SK-N-SH (cell line): ENCODE data around the gene TTC7B. TPM values are rescaled to one million over a fixed set of nuclear protein-coding genes. Genes with fewer than 3 reads are reported as not detected.
A peak's percentile ranks its signal among the peaks of the same experiment; 100 is the strongest.

ENCODE experiments used
- CTCF ChIA-PET: fragments of 300-600, 350-600 bp; formaldehyde crosslinking; extraction: SDS; loops from one replicate; lab custom pipeline; 2021; lab: Yijun Ruan, JAX
- POLR2A ChIA-PET: fragments of 350-600 bp; sonication (Branson Sonifier 250); formaldehyde crosslinking; extraction: SDS; loops from one replicate; lab custom pipeline; 2020; ENCODE audit warnings: antibody characterized with exemption, inconsistent platforms; lab: Yijun Ruan, JAX
- DNase-seq: peaks from one replicate; pipeline ENCODE4 v3.0.0; 2012
- H2AFZ ChIP-seq: fragments of 200-600 bp; sonication (generic); 2 replicates; pipeline ENCODE4 v1.8.1; 2016; ENCODE audit warnings: antibody characterized with exemption, mild to moderate bottlenecking, low read depth
- H3F3A ChIP-seq: fragments of 200-600 bp; sonication (generic); replicated peaks from 2 replicates; pipeline ENCODE3; 2016; ENCODE audit warnings: antibody characterized with exemption, mild to moderate bottlenecking; ENCODE audit not compliant: insufficient read depth
- H3K27ac ChIP-seq, 2 experiments: fragments of 200-500 bp in 1 of 2; fragments of 200-600 bp in 1 of 2; sonication (Bioruptor generic) in 1 of 2; sonication (generic), shearing (Covaris generic) in 1 of 2; 2 replicates each; pipeline versions ENCODE4 v1.5.1 to v1.6.1; 2014 to 2016; ENCODE audit warnings: low read depth in 2 of 2, inconsistent platforms in 1 of 2, low read length in 1 of 2, mild to moderate bottlenecking in 1 of 2, mixed read lengths in 1 of 2
- H3K27me3 ChIP-seq: fragments of 200-600 bp; sonication (generic), shearing (Covaris generic); 2 replicates; pipeline ENCODE4 v1.6.1; 2016; ENCODE audit warnings: mixed run types; ENCODE audit not compliant: insufficient read depth
- H3K36me3 ChIP-seq, 2 experiments: fragments of 200-500 bp in 1 of 2; fragments of 200-600 bp in 1 of 2; sonication (Bioruptor generic) in 1 of 2; sonication (generic) in 1 of 2; replicated peaks in 1 of 2; 2 replicates each; pipeline versions ENCODE3 to v1.5.1; 2014 to 2016; ENCODE audit warnings: low read length in 1 of 2, mild to moderate bottlenecking in 1 of 2; ENCODE audit not compliant: insufficient read depth in 2 of 2, control insufficient read depth in 1 of 2
- H3K4me1 ChIP-seq, 2 experiments: fragments of 200-500 bp in 1 of 2; fragments of 200-600 bp in 1 of 2; sonication (Bioruptor generic) in 1 of 2; sonication (generic), shearing (Covaris generic) in 1 of 2; 2 replicates each; pipeline versions ENCODE4 v1.5.1 to v1.6.1; 2014 to 2016; ENCODE audit warnings: low read depth in 1 of 2, low read length in 1 of 2, mixed run types in 1 of 2; ENCODE audit not compliant: insufficient read depth in 2 of 2, control insufficient read depth in 1 of 2
- H3K4me2 ChIP-seq: fragments of 200-600 bp; sonication (generic), shearing (Covaris generic); 2 replicates; pipeline ENCODE4 v1.6.1; 2017; ENCODE audit warnings: mixed run types
- H3K4me3 ChIP-seq, 2 experiments: fragments of 200-500 bp in 1 of 2; fragments of 200-600 bp in 1 of 2; sonication (Bioruptor generic) in 1 of 2; sonication (generic), shearing (Covaris generic) in 1 of 2; 2 replicates each; pipeline versions ENCODE4 v1.5.1 to v1.8.1; 2014 to 2016; ENCODE audit warnings: low read depth in 2 of 2, inconsistent platforms in 1 of 2, low read length in 1 of 2, mild to moderate bottlenecking in 1 of 2, mixed read lengths in 1 of 2, moderate library complexity in 1 of 2
- H3K79me2 ChIP-seq: fragments of 200-600 bp; sonication (generic); 2 replicates; pipeline ENCODE4 v1.8.1; 2017; ENCODE audit warnings: mild to moderate bottlenecking; ENCODE audit not compliant: insufficient read depth
- H3K9ac ChIP-seq: fragments of 200-600 bp; sonication (generic); 2 replicates; pipeline ENCODE4 v1.6.1; 2017; ENCODE audit warnings: mixed run types
- H3K9me2 ChIP-seq: fragments of 200-600 bp; sonication (generic); 2 replicates; pipeline ENCODE4 v1.6.1; 2017; ENCODE audit warnings: mixed run types
- H3K9me3 ChIP-seq: fragments of 200-600 bp; sonication (generic); 2 replicates; pipeline ENCODE4 v1.6.1; 2017; ENCODE audit warnings: mixed run types, mild to moderate bottlenecking, moderate library complexity
- H4K20me1 ChIP-seq: fragments of 200-600 bp; sonication (generic); 2 replicates; pipeline ENCODE4 v1.6.1; 2017; ENCODE audit warnings: mild to moderate bottlenecking, mixed run types; ENCODE audit not compliant: insufficient read depth
- CHD2 ChIP-seq: fragments of 150-350 bp; IDR thresholded peaks from 2 replicates; pipeline ENCODE4 v1.6.1; 2018; ENCODE audit warnings: low read length; ENCODE audit not compliant: partially characterized antibody
- EP300 ChIP-seq, 2 experiments: IDR thresholded peaks; 2 replicates each; pipeline versions ENCODE4 v1.4.0 to v1.6.1; 2012; ENCODE audit warnings: borderline replicate concordance in 1 of 2, low read depth in 1 of 2, low read length in 1 of 2
- EZH2phosphoT487 ChIP-seq: fragments of 200-600 bp; sonication (generic); IDR thresholded peaks from 2 replicates; pipeline ENCODE4 v1.6.1; 2017; ENCODE audit warnings: low read depth, mixed run types, mild to moderate bottlenecking, antibody characterized with exemption, moderate library complexity, borderline replicate concordance
- FOXJ3 ChIP-seq: sonication (generic); formaldehyde crosslinking; IDR thresholded peaks from 2 replicates; pipeline ENCODE4 v1.5.1; 2020; ENCODE audit warnings: mild to moderate bottlenecking, missing genetic modification reagents
- GABPA ChIP-seq: IDR thresholded peaks from 2 replicates; pipeline ENCODE4 v1.4.0; 2012; ENCODE audit warnings: low read depth, mild to moderate bottlenecking
- GATA2 ChIP-seq: sonication (generic); formaldehyde crosslinking; IDR thresholded peaks from 2 replicates; pipeline ENCODE4 v1.5.0; 2020; ENCODE audit warnings: mild to moderate bottlenecking, missing genetic modification reagents
- JUND ChIP-seq: IDR thresholded peaks from 2 replicates; pipeline ENCODE4 v1.4.0; 2012
- NFIC ChIP-seq: IDR thresholded peaks from 2 replicates; pipeline ENCODE4 v1.4.0; 2012; ENCODE audit warnings: borderline replicate concordance
- RAD21 ChIP-seq: IDR thresholded peaks from 2 replicates; pipeline ENCODE4 v1.6.1; 2012; ENCODE audit warnings: mild to moderate bottlenecking, low read length
- SIN3A ChIP-seq: IDR thresholded peaks from 2 replicates; pipeline ENCODE4 v1.6.1; 2012; ENCODE audit warnings: low read depth, mild to moderate bottlenecking, low read length, moderate library complexity, borderline replicate concordance
- WGBS: methylation state at CpG from one replicate; pipeline ENCODE4 v1.1.6; 2017; ENCODE audit warnings: low lambda C conversion rate; 5-methylcytosine and 5-hydroxymethylcytosine counted together
- polyA plus RNA-seq, 3 experiments: library from polyadenylated mRNA; depleted of rRNA; stranded (reverse); fragments of >200 nt; gene quantifications; 2 replicates each; pipeline ENCODE4 v1.2.3, GENCODE V29; 2012
- TF ChIP-seq, protein P1 (sequence below): IDR thresholded peaks from 2 replicates; pipeline ENCODE4 v1.6.1; 2012; ENCODE audit warnings: mild to moderate bottlenecking, low read depth, low read length, moderate library complexity
- TF ChIP-seq, protein P2 (sequence below): fragments of 150-350 bp; IDR thresholded peaks from 2 replicates; pipeline ENCODE4 v1.6.1; 2017; ENCODE audit warnings: antibody characterized with exemption, low read length, low read depth, borderline replicate concordance

Gene TTC7B
- polyA plus RNA-seq, 1 of the 3 experiments (the other 2 are of a cell fraction): 43.1 TPM

DNA sequence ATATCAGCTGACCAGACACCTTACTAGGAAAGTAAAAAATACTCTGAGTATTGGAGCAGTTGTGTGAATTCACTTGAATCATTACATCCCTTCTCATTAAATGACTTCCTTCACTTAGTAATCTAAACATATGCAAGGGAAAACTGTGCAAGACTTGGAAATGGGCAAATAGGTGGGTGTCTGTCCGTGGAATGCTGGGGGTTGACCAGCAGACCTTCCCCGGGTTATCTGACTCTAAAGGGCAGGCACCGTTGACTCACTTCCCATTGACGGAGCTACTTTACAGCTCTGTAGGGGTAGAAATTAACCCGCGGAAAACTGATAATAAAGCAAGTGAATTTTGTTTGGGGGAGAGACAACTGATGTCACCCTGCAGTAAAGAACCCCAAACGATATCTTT lies 199.3 kb downstream of the TTC7B start (continued):
- TF ChIP-seq, protein P1, sequence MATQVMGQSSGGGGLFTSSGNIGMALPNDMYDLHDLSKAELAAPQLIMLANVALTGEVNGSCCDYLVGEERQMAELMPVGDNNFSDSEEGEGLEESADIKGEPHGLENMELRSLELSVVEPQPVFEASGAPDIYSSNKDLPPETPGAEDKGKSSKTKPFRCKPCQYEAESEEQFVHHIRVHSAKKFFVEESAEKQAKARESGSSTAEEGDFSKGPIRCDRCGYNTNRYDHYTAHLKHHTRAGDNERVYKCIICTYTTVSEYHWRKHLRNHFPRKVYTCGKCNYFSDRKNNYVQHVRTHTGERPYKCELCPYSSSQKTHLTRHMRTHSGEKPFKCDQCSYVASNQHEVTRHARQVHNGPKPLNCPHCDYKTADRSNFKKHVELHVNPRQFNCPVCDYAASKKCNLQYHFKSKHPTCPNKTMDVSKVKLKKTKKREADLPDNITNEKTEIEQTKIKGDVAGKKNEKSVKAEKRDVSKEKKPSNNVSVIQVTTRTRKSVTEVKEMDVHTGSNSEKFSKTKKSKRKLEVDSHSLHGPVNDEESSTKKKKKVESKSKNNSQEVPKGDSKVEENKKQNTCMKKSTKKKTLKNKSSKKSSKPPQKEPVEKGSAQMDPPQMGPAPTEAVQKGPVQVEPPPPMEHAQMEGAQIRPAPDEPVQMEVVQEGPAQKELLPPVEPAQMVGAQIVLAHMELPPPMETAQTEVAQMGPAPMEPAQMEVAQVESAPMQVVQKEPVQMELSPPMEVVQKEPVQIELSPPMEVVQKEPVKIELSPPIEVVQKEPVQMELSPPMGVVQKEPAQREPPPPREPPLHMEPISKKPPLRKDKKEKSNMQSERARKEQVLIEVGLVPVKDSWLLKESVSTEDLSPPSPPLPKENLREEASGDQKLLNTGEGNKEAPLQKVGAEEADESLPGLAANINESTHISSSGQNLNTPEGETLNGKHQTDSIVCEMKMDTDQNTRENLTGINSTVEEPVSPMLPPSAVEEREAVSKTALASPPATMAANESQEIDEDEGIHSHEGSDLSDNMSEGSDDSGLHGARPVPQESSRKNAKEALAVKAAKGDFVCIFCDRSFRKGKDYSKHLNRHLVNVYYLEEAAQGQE: no peak
- TF ChIP-seq FOXJ3 (CRISPR knock-in tag) (no peak), GABPA (no peak)

DNA sequence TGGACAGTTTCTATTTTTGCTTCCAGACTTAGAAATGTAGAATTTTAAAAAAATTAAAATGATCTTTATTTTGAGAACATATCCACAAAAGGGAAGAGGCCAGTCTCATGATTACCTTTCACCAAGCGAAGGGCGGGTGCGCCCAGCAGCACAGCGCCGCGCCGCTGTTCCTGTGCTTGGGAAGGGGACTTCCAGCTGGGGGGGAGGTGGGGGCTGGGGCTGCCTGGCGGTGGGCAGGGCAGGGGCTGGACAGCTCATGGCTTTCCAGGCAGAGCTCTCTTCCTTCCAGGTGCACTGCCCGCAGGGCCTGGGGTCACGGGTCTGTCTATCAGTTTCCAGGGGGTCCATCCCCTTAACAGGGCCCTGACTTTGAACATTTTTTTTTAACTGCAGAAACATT lies 199.9 kb downstream of the TTC7B start:
- Histone ChIP-seq H3K27me3 (no peaks in the 10 kb centered on the region), H2AFZ (no peak overlapping the region), H3K4me2 (no peak overlapping the region), H3K4me1 (peaks cover 7 to 32% of the 10 kb centered on the region in 2 experiments; a peak in 3 of 4 replicates), H3K79me2 (no peaks in the 10 kb centered on the region), H3K27ac (peak overlapping the region in 1 of 2 experiments; percentile 94; a peak in 2 of 4 replicates), H3K9ac (no peak overlapping the region), H4K20me1 (no peaks in the 10 kb centered on the region), H3K4me3 (no peak overlapping the region), H3K36me3 (peaks cover 0 to 4% of the 10 kb centered on the region in 2 experiments), H3K9me2 (no peaks in the 10 kb centered on the region), H3F3A (peaks cover 5% of the 10 kb centered on the region), H3K9me3 (no peaks in the 10 kb centered on the region)
- no peak for TF ChIP-seq FOXJ3 (CRISPR knock-in tag)
- no peak for TF ChIP-seq RAD21
- no peak for TF ChIP-seq SIN3A
- TF ChIP-seq CHD2: no peak
- TF ChIP-seq JUND: no peak
- TF ChIP-seq EZH2phosphoT487: no peak
- TF ChIP-seq GABPA: no peak
- TF ChIP-seq, protein P2, sequence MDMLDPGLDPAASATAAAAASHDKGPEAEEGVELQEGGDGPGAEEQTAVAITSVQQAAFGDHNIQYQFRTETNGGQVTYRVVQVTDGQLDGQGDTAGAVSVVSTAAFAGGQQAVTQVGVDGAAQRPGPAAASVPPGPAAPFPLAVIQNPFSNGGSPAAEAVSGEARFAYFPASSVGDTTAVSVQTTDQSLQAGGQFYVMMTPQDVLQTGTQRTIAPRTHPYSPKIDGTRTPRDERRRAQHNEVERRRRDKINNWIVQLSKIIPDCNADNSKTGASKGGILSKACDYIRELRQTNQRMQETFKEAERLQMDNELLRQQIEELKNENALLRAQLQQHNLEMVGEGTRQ: no peak
- ChIA-PET CTCF (interaction anchor here (1.0 to 2.5 kb wide), 4 partner anchors 64 to 217 kb away, joined by 3 to 14 read pairs (median 4); no protein-coding TSS in a partner anchor), POLR2A (no interaction called here)
- no peak for DNase-seq
- 94% methylated on average over 9 of the region's 10 CpGs for WGBS

DNA sequence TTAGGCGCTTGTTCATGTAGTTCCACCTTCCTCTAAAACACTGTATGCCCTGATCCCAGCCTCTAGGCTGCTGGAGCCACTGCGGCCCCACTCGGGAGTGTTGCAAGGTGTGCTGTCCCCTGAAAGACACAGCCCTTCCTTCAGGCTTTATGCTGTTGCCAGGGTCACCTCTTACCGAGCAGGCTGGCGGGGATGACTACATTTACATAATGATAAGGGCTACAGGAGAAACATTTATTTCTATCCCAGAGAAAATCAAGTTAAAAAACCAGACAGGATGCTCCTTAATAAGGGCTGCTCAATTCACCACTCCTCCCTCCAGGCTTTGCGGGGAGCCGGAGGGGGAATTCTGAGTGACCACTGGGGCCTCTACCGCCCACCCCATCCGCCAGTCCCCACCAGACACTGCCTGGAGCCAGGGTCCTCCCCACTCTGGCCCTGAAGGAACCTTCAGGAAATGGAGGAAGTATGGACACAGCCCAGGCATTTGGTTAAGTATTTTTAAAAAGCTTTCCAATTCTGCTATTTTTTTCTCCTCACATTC lies 200.6 kb downstream of the TTC7B start:
- Histone ChIP-seq H3K9me2 (no peaks in the 10 kb centered on the region), H3K79me2 (no peaks in the 10 kb centered on the region), H3F3A (peaks cover 5% of the 10 kb centered on the region), H2AFZ (no peak overlapping the region), H3K36me3 (peaks cover 0 to 4% of the 10 kb centered on the region in 2 experiments), H3K4me3 (no peak overlapping the region), H3K27me3 (no peaks in the 10 kb centered on the region), H3K9me3 (no peaks in the 10 kb centered on the region), H3K4me2 (no peak overlapping the region), H3K4me1 (peaks cover 7 to 34% of the 10 kb centered on the region in 2 experiments; a peak in 3 of 4 replicates), H3K9ac (no peak overlapping the region), H3K27ac (peak overlapping the region in 1 of 2 experiments; percentile 94; a peak in 2 of 4 replicates), H4K20me1 (no peaks in the 10 kb centered on the region)
- WGBS: 85% methylated on average over 9 of the region's 9 CpGs
- POLR2A ChIA-PET: no interaction called here
- DNase-seq: peak; percentile 83
- CTCF ChIA-PET: interaction anchor here (0.8 to 2.5 kb wide), 5 partner anchors 16 to 216 kb away, joined by 3 to 14 read pairs (median 3); no protein-coding TSS in a partner anchor
- TF ChIP-seq GATA2 (CRISPR knock-in tag) (peak; percentile 33; the same call in 1 of the 2 replicates), RAD21 (no peak), NFIC (no peak), EP300 (IDR thresholded peaks at IDR 0.05; ENCODE audit: borderline replicate concordance in 1 of 2, low read depth in 1 of 2, low read length in 1 of 2) (peak in 1 of 2 experiments; percentile 47; a peak in 1 of 4 replicates)
